OCI-LY7 (cell line): ENCODE measurements around the gene HSPB2.

Experiments used
- EZH2phosphoT487 ChIP-seq: fragments of 200-600 bp; sonication (generic); IDR thresholded peaks from 2 replicates; pipeline ENCODE4 v1.6.1; 2018; ENCODE audit warnings: low read depth, borderline replicate concordance, mild to moderate bottlenecking, mixed run types, antibody characterized with exemption, low read length, moderate library complexity, mixed read lengths
- TF ChIP-seq, protein P1 (sequence below): fragments of 200-600 bp; sonication (generic); conservative IDR thresholded peaks from 2 replicates; pipeline ENCODE4 v1.5.1; 2014; ENCODE audit warnings: mild to moderate bottlenecking, antibody characterized with exemption, low read length, moderate library complexity, mixed read lengths

- TF ChIP-seq EZH2phosphoT487 = no peak
- TF ChIP-seq, protein P1, sequence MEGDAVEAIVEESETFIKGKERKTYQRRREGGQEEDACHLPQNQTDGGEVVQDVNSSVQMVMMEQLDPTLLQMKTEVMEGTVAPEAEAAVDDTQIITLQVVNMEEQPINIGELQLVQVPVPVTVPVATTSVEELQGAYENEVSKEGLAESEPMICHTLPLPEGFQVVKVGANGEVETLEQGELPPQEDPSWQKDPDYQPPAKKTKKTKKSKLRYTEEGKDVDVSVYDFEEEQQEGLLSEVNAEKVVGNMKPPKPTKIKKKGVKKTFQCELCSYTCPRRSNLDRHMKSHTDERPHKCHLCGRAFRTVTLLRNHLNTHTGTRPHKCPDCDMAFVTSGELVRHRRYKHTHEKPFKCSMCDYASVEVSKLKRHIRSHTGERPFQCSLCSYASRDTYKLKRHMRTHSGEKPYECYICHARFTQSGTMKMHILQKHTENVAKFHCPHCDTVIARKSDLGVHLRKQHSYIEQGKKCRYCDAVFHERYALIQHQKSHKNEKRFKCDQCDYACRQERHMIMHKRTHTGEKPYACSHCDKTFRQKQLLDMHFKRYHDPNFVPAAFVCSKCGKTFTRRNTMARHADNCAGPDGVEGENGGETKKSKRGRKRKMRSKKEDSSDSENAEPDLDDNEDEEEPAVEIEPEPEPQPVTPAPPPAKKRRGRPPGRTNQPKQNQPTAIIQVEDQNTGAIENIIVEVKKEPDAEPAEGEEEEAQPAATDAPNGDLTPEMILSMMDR = no peak
Observed at GRCh38 chr11:111925953-111926352, 13.4 kb downstream of the HSPB2 start.
